GM23338 (cell line): ENCODE measurements around the gene MYLK. TPM values are rescaled to one million over a fixed set of nuclear protein-coding genes. Genes with fewer than 3 reads are reported as not detected.

Source experiments
- ATAC-seq: fragments of 200-7000 bp; cut with Tn5 transposase; 3 replicates; pipeline ENCODE4 v1.9.1; 2020
- DNase-seq: peaks from one replicate; pipeline ENCODE4 v3.0.0-alpha.2; 2015; ENCODE audit warnings: low spot score
- H2AFZ ChIP-seq: fragments of 200-600 bp; sonication (generic); 2 replicates; pipeline ENCODE4 v1.8.0; 2016; ENCODE audit warnings: antibody characterized with exemption, mild to moderate bottlenecking, moderate library complexity
- H3F3A ChIP-seq: fragments of 200-600 bp; sonication (generic); replicated peaks from 2 replicates; pipeline ENCODE4 v1.8.0; 2017; ENCODE audit warnings: antibody characterized with exemption, mixed run types, low read depth
- H3K27ac ChIP-seq: fragments of 200-600 bp; sonication (generic); 2 replicates; pipeline ENCODE4 v1.6.1; 2016; ENCODE audit warnings: low read depth
- H3K27me3 ChIP-seq: fragments of 200-600 bp; sonication (generic); 2 replicates; pipeline ENCODE4 v1.8.0; 2016; ENCODE audit warnings: mild to moderate bottlenecking, mixed run types, moderate library complexity; ENCODE audit not compliant: insufficient read depth
- H3K36me3 ChIP-seq: fragments of 200-600 bp; sonication (generic); 2 replicates; pipeline ENCODE4 v1.8.0; 2016; ENCODE audit warnings: mild to moderate bottlenecking; ENCODE audit not compliant: insufficient read depth
- H3K4me1 ChIP-seq: fragments of 200-600 bp; sonication (generic); 2 replicates; pipeline ENCODE4 v1.8.0; 2016; ENCODE audit warnings: mild to moderate bottlenecking, moderate library complexity; ENCODE audit not compliant: insufficient read depth
- H3K4me2 ChIP-seq: fragments of 200-600 bp; sonication (generic); 2 replicates; pipeline ENCODE4 v1.7.1; 2017; ENCODE audit warnings: mixed run types
- H3K4me3 ChIP-seq: fragments of 200-600 bp; sonication (generic); 2 replicates; pipeline ENCODE4 v1.6.1; 2016; ENCODE audit warnings: mixed run types
- H3K79me2 ChIP-seq: fragments of 200-600 bp; sonication (generic); replicated peaks from 2 replicates; pipeline ENCODE4 v1.8.0; 2017; ENCODE audit warnings: mild to moderate bottlenecking; ENCODE audit not compliant: insufficient read depth
- H3K9me2 ChIP-seq: fragments of 200-600 bp; sonication (generic); 2 replicates; pipeline ENCODE4 v1.8.0; 2017; ENCODE audit not compliant: insufficient read depth
- H4K20me1 ChIP-seq: fragments of 200-600 bp; sonication (generic); replicated peaks from 2 replicates; pipeline ENCODE4 v1.8.0; 2017; ENCODE audit warnings: mild to moderate bottlenecking; ENCODE audit not compliant: insufficient read depth
- H3K27ac Mint-ChIP-seq: 2 replicates; pipeline ENCODE4 v1.8.0; 2020; ENCODE audit warnings: inconsistent platforms, mild to moderate bottlenecking, moderate library complexity, mixed read lengths
- H3K27me3 Mint-ChIP-seq: 3 replicates; pipeline ENCODE4 v1.8.0; 2022; ENCODE audit warnings: low read depth, mild to moderate bottlenecking, moderate library complexity, mixed read lengths, inconsistent platforms; ENCODE audit not compliant: insufficient read depth, poor library complexity
- H3K36me3 Mint-ChIP-seq: 3 replicates; pipeline ENCODE4 v1.8.0; 2021; ENCODE audit warnings: low read depth, mild to moderate bottlenecking, inconsistent platforms, moderate library complexity, mixed read lengths
- H3K4me1 Mint-ChIP-seq: 3 replicates; pipeline ENCODE4 v1.8.0; 2020; ENCODE audit warnings: mild to moderate bottlenecking, inconsistent platforms, mixed read lengths
- H3K4me3 Mint-ChIP-seq: 3 replicates; pipeline ENCODE4 v1.8.0; 2021; ENCODE audit warnings: moderate library complexity, mild to moderate bottlenecking, inconsistent platforms, mixed read lengths
- H3K9me3 Mint-ChIP-seq: 3 replicates; pipeline ENCODE4 v1.8.0; 2020; ENCODE audit warnings: moderate library complexity, mild to moderate bottlenecking, inconsistent platforms, mixed read lengths
- CREB1 ChIP-seq: fragments of 250-450 bp; sonication (Bioruptor Pico); IDR thresholded peaks from 2 replicates; pipeline ENCODE4 v1.5.0; 2020; ENCODE audit warnings: low read depth, mild to moderate bottlenecking, moderate library complexity
- EZH2 ChIP-seq: fragments of 200-600 bp; sonication (generic); IDR thresholded peaks from one replicate; pipeline ENCODE4 v1.8.0; 2017; ENCODE audit warnings: antibody characterized with exemption, mild to moderate bottlenecking, low read depth; ENCODE audit not compliant: unreplicated experiment
- JUNB ChIP-seq: IDR thresholded peaks from one replicate; pipeline ENCODE4 v1.6.1; 2016; ENCODE audit warnings: antibody characterized with exemption; ENCODE audit not compliant: unreplicated experiment
- POLR2AphosphoS5 ChIP-seq: IDR thresholded peaks from 2 replicates; pipeline ENCODE4 v1.6.1; 2016; ENCODE audit warnings: antibody characterized with exemption, low read depth
- ZNF114 ChIP-seq: fragments of 250-450 bp; sonication (Bioruptor Pico); IDR thresholded peaks from 2 replicates; pipeline ENCODE4 v1.5.0; 2020; ENCODE audit warnings: mild to moderate bottlenecking, moderate library complexity
- ZNF462 ChIP-seq: fragments of 250-450 bp; sonication (Bioruptor Pico); IDR thresholded peaks from 2 replicates; pipeline ENCODE4 v1.5.0; 2020; ENCODE audit warnings: mild to moderate bottlenecking, moderate library complexity
- polyA plus RNA-seq: library from polyadenylated mRNA; unstranded; fragments of >200 nt; fragmentation: Nextera tagmentation; extraction: Ambion mirVana; gene quantifications from 2 replicates; pipeline ENCODE4 v1.2.1, GENCODE V29; 2016
- total RNA-seq: library from RNA; depleted of rRNA; stranded (reverse); fragments of >200 nt; shearing (Covaris generic); gene quantifications from 2 replicates; pipeline ENCODE4 v1.2.3, GENCODE V29; 2014
- TF ChIP-seq, protein P1 (sequence below): IDR thresholded peaks from one replicate; pipeline ENCODE4 v1.6.1; 2018; ENCODE audit warnings: antibody characterized with exemption; ENCODE audit not compliant: unreplicated experiment

MYLK gene
- total and polyA plus RNA-seq, 2 experiments from 2014 or later: 11.5 to 17.9 TPM

DNA sequence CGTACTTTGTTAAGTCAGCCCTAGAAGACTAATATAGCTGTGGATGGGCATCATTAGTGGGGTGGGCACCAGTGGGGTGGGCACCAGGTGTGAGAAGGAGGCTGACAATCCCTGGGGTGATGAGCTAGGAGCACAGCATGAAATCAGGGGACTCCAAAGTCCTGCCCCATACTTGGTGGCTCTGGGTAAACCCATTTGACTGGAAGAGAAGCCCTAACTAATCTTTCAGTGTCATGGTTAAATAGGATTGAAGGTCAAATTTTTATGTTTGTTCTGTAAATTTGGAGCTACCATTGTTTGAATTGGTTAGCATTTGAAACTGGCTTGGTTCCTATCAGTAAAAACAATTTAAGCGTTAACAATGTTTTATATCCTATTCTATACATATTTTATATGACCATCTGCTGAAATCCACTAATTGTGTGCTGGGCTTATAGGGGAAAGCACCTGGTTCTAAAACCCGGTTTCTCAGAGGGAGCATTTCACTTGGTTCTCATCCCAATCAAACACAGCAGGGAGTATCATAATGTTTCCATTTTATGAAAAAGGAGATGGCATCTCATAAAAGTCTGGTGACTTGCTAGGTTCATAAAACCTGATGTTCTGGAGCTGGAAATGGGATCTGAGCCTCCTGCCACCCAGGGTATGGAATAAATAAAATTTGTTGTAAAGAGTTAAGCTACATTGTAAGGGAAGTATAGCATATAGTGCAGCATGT, 211.5 kb downstream of the MYLK start:
- no peaks in the 10 kb centered on the region for H4K20me1 ChIP-seq
- H3K9me2 ChIP-seq: no peaks in the 10 kb centered on the region
- no peak overlapping the region for H2AFZ ChIP-seq
- peaks cover 4% of the 10 kb centered on the region; the same call in 2 of the 3 replicates for H3K4me1 Mint-ChIP-seq
- no peaks in the 10 kb centered on the region for H3K79me2 ChIP-seq
- H3F3A ChIP-seq: no peaks in the 10 kb centered on the region
- H3K36me3 ChIP-seq: no peaks in the 10 kb centered on the region
- no peaks in the 10 kb centered on the region for H3K27me3 ChIP-seq
- DNase-seq: no peak
- ATAC-seq: no peak
- no peak overlapping the region for H3K4me3 Mint-ChIP-seq
- H3K27ac ChIP-seq: no peak overlapping the region
- H3K4me1 ChIP-seq: no peaks in the 10 kb centered on the region
- peaks cover 8% of the 10 kb centered on the region for H3K27me3 Mint-ChIP-seq
- H3K27ac Mint-ChIP-seq: no peak overlapping the region
- TF ChIP-seq CREB1 (CRISPR knock-in tag) (no peak), EZH2 (no peak), JUNB (no peak)
- TF ChIP-seq, protein P1, sequence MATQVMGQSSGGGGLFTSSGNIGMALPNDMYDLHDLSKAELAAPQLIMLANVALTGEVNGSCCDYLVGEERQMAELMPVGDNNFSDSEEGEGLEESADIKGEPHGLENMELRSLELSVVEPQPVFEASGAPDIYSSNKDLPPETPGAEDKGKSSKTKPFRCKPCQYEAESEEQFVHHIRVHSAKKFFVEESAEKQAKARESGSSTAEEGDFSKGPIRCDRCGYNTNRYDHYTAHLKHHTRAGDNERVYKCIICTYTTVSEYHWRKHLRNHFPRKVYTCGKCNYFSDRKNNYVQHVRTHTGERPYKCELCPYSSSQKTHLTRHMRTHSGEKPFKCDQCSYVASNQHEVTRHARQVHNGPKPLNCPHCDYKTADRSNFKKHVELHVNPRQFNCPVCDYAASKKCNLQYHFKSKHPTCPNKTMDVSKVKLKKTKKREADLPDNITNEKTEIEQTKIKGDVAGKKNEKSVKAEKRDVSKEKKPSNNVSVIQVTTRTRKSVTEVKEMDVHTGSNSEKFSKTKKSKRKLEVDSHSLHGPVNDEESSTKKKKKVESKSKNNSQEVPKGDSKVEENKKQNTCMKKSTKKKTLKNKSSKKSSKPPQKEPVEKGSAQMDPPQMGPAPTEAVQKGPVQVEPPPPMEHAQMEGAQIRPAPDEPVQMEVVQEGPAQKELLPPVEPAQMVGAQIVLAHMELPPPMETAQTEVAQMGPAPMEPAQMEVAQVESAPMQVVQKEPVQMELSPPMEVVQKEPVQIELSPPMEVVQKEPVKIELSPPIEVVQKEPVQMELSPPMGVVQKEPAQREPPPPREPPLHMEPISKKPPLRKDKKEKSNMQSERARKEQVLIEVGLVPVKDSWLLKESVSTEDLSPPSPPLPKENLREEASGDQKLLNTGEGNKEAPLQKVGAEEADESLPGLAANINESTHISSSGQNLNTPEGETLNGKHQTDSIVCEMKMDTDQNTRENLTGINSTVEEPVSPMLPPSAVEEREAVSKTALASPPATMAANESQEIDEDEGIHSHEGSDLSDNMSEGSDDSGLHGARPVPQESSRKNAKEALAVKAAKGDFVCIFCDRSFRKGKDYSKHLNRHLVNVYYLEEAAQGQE: no peak
- H3K4me3 ChIP-seq: no peak overlapping the region
- no peaks in the 10 kb centered on the region for H3K9me3 Mint-ChIP-seq
- no peaks in the 10 kb centered on the region; the same call in 2 of the 3 replicates for H3K36me3 Mint-ChIP-seq
- no peak overlapping the region for H3K4me2 ChIP-seq

DNA sequence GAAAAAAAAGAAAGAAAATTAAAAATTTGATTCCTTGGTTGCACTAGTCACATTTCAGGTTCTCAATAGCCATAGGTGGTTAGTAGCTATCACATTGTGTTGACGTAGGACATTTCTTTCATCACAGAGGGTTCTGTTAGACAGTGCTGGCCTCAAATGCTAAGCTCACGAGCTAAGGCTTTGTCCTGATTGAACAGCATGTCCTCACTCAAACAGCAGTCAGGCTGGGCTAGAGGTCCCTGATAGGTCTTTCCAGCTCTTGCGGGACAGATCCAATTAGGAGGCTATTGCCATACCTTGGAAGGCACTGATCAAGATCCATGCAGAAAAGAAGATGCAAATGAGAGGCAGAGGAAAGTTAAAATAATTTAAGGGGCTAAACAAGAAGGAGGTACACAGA, 213.4 kb downstream of the MYLK start:
- Histone ChIP-seq H3K9me2 (no peaks in the 10 kb centered on the region), H2AFZ (no peak overlapping the region), H3K4me1 (no peaks in the 10 kb centered on the region), H4K20me1 (no peaks in the 10 kb centered on the region), H3K4me2 (no peak overlapping the region), H3F3A (no peaks in the 10 kb centered on the region), H3K27me3 (no peaks in the 10 kb centered on the region), H3K4me3 (no peak overlapping the region), H3K36me3 (no peaks in the 10 kb centered on the region), H3K27ac (no peak overlapping the region), H3K79me2 (no peaks in the 10 kb centered on the region)
- no peaks in the 10 kb centered on the region; the same call in 2 of the 3 replicates for H3K36me3 Mint-ChIP-seq
- H3K4me3 Mint-ChIP-seq: no peak overlapping the region
- H3K27ac Mint-ChIP-seq: no peak overlapping the region
- H3K27me3 Mint-ChIP-seq: peaks cover 8% of the 10 kb centered on the region
- peaks cover 4% of the 10 kb centered on the region; the same call in 2 of the 3 replicates for H3K4me1 Mint-ChIP-seq
- ATAC-seq: no peak
- no peaks in the 10 kb centered on the region for H3K9me3 Mint-ChIP-seq
- DNase-seq: no peak
- TF ChIP-seq, protein P1: no peak
- TF ChIP-seq ZNF462: no peak
- TF ChIP-seq EZH2: no peak
- no peak for TF ChIP-seq JUNB
- no peak for TF ChIP-seq POLR2AphosphoS5
- TF ChIP-seq ZNF114: no peak
